Activated CD4-positive, alpha-beta T cell treated with anti-CD3 and anti-CD28 coated beads for 36 hours (primary cell): Measurements from ENCODE around the gene PODN. TPM values are rescaled to one million over a fixed set of nuclear protein-coding genes. Genes with fewer than 3 reads are reported as not detected.

Experiments used
- ATAC-seq: fragments of 200-7000 bp; cut with Tn5 transposase; one replicate; pipeline ENCODE4 v1.10.0; 2021; ENCODE audit warnings: mild to moderate bottlenecking, moderate library complexity
- CTCF ChIA-PET: fragments of 350-600 bp; sonication (Branson Sonifier 250); formaldehyde crosslinking; loops from one replicate; lab custom pipeline; 2021; ENCODE audit warnings: antibody characterized with exemption; lab: Charles Lee
- POLR2A ChIA-PET: fragments of 350-600 bp; sonication (Branson Sonifier 250); formaldehyde crosslinking; loops from one replicate; lab custom pipeline; 2021; ENCODE audit warnings: antibody characterized with exemption, inconsistent platforms; lab: Charles Lee
- DNase-seq: peaks from one replicate; pipeline ENCODE4 v3.0.0-alpha.2; 2020
- H3K27ac Mint-ChIP-seq: one replicate; pipeline ENCODE4 v1.8.0; 2021; ENCODE audit warnings: mixed read lengths
- H3K27me3 Mint-ChIP-seq: one replicate; pipeline ENCODE4 v1.8.0; 2021; ENCODE audit warnings: mixed read lengths
- H3K36me3 Mint-ChIP-seq: one replicate; pipeline ENCODE4 v1.8.0; 2021; ENCODE audit warnings: low read depth, mixed read lengths
- H3K4me1 Mint-ChIP-seq: one replicate; pipeline ENCODE4 v1.8.0; 2021; ENCODE audit warnings: mixed read lengths
- H3K4me3 Mint-ChIP-seq: one replicate; pipeline ENCODE4 v1.8.0; 2021; ENCODE audit warnings: mild to moderate bottlenecking, moderate library complexity, mixed read lengths
- H3K9me3 Mint-ChIP-seq: one replicate; pipeline ENCODE4 v1.8.0; 2021; ENCODE audit warnings: low read depth, mixed read lengths
- intact Hi-C, 2 experiments: fragments of 100-400 bp; cut with DNase I in 1 of 2; cut with micrococcal nuclease in 1 of 2; formaldehyde crosslinking; loops; one replicate each; pipeline versions ENCODE4 v1.14.2 to v1.15.1; 2022 to 2024; cut with DNase I, micrococcal nuclease
- total RNA-seq, 2 experiments: library from RNA; stranded (reverse); gene quantifications; one replicate each; pipeline ENCODE4 v1.2.3, GENCODE V29; 2021

The PODN gene
- total RNA-seq, 2 experiments from 2014 or later: not detected

- intact Hi-C loops: no loop called here
- DNase-seq (no peak), ATAC-seq (no peak)
- H3K36me3 Mint-ChIP-seq: no peaks in the 10 kb centered on the region
- H3K4me3 Mint-ChIP-seq: no peak overlapping the region
- H3K27ac Mint-ChIP-seq: no peak overlapping the region
- ChIA-PET CTCF (interaction anchor here (1.0 kb wide), 1 partner anchor 70 kb away, joined by 3 read pairs; no protein-coding TSS in a partner anchor), POLR2A (no interaction called here)
- peaks cover 2% of the 10 kb centered on the region for H3K9me3 Mint-ChIP-seq
- peaks cover 2% of the 10 kb centered on the region for H3K27me3 Mint-ChIP-seq
- peaks cover 29% of the 10 kb centered on the region for H3K4me1 Mint-ChIP-seq
Measured at GRCh38 chr1:53111693-53112092, 49.7 kb downstream of the PODN start.

- intact Hi-C loops: no loop called here
- Mint-ChIP-seq H3K36me3 (no peaks in the 10 kb centered on the region), H3K4me3 (no peak overlapping the region), H3K4me1 (peaks cover 26% of the 10 kb centered on the region), H3K27me3 (peaks cover 2% of the 10 kb centered on the region), H3K9me3 (peaks cover 2% of the 10 kb centered on the region), H3K27ac (no peak overlapping the region)
- CTCF ChIA-PET: interaction anchor here (1.0 kb wide), 1 partner anchor 70 kb away, joined by 3 read pairs; no protein-coding TSS in a partner anchor
- ATAC-seq: no peak
- DNase-seq: no peak
- POLR2A ChIA-PET: no interaction called here
Measured at GRCh38 chr1:53112271-53112774, 50.3 kb downstream of the PODN start.

GRCh38 chr1:53112861-53113260 lies 50.8 kb downstream of the PODN start:
- peaks cover 2% of the 10 kb centered on the region for H3K27me3 Mint-ChIP-seq
- H3K27ac Mint-ChIP-seq: no peak overlapping the region
- H3K4me1 Mint-ChIP-seq: peaks cover 21% of the 10 kb centered on the region
- intact Hi-C loops: no loop called here
- peaks cover 2% of the 10 kb centered on the region for H3K9me3 Mint-ChIP-seq
- ChIA-PET CTCF (no interaction called here), POLR2A (no interaction called here)
- no peak overlapping the region for H3K4me3 Mint-ChIP-seq
- DNase-seq: no peak
- ATAC-seq: no peak
- no peaks in the 10 kb centered on the region for H3K36me3 Mint-ChIP-seq

- ChIA-PET POLR2A (no interaction called here), CTCF (no interaction called here)
- Mint-ChIP-seq H3K4me1 (peaks cover 16% of the 10 kb centered on the region), H3K36me3 (no peaks in the 10 kb centered on the region), H3K9me3 (peaks cover 2% of the 10 kb centered on the region), H3K27ac (no peak overlapping the region), H3K4me3 (no peak overlapping the region), H3K27me3 (peaks cover 2% of the 10 kb centered on the region)
- no peak for DNase-seq
- intact Hi-C loops: no loop called here
- ATAC-seq: no peak
Measured at GRCh38 chr1:53114090-53114489, 52.1 kb downstream of the PODN start.

- no peak for ATAC-seq
- ChIA-PET CTCF (no interaction called here), POLR2A (no interaction called here)
Measured at GRCh38 chr1:53114581-53115400, 52.8 kb downstream of the PODN start.

DNA sequence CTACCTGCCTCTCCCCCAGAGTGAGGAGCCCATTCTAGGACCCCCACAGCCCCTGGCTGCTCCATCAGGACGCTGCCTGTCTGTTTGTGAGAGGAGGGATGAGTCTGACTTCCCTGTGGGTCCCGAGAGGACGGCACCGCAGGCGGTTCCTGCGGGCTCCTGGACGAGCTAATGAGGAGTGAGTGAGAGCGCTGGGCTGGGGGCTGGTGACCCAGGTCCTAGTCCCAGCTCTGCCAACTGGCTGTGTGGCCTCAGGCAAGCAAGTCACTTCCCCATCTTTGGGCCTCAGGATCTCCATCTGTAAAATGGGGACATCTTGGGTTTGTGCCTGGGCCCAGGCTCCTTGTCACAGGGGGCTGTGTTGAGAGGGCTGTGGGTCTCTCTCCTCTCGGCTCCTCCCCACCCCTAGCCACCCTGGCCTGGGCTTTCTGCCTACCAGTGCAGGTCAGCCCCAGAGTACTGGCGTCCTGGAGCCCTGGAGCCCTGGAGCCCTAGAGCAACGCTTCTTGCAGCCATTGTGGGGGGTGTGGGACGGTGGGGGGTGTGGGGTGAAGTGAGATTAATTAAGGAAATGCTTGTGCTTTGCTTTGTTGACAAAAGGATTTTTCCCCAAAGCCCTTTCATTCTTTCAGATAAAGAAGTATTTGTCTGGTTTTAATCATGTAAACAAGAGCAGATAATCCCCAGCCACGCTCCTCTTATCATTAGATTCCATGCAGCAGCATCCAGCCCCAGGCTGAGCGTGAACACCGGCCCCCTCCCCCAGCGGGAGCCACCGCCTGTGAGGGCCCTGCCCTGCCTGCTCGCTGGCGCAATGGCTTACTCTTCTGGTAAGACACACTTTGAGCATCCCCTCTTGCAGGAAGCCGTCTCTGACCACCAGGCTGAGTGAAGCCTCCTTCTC lies 53.6 kb downstream of the PODN start:
- DNase-seq (no peak), ATAC-seq (no peak)
- Mint-ChIP-seq H3K27me3 (no peaks in the 10 kb centered on the region), H3K4me1 (peaks cover 9% of the 10 kb centered on the region), H3K4me3 (no peak overlapping the region), H3K9me3 (peaks cover 2% of the 10 kb centered on the region), H3K27ac (no peak overlapping the region), H3K36me3 (no peaks in the 10 kb centered on the region)
- intact Hi-C loops: no loop called here
- POLR2A ChIA-PET: no interaction called here
- CTCF ChIA-PET: no interaction called here

More at GRCh38 chr1:53114581-53115400, 52.8 kb downstream of the PODN start:
- Mint-ChIP-seq H3K9me3 (peaks cover 2% of the 10 kb centered on the region), H3K4me3 (no peak overlapping the region), H3K4me1 (peaks cover 15% of the 10 kb centered on the region), H3K27ac (no peak overlapping the region), H3K27me3 (peaks cover under 1% of the 10 kb centered on the region), H3K36me3 (no peaks in the 10 kb centered on the region)
- DNase-seq: no peak
- intact Hi-C loops: no loop called here

DNA sequence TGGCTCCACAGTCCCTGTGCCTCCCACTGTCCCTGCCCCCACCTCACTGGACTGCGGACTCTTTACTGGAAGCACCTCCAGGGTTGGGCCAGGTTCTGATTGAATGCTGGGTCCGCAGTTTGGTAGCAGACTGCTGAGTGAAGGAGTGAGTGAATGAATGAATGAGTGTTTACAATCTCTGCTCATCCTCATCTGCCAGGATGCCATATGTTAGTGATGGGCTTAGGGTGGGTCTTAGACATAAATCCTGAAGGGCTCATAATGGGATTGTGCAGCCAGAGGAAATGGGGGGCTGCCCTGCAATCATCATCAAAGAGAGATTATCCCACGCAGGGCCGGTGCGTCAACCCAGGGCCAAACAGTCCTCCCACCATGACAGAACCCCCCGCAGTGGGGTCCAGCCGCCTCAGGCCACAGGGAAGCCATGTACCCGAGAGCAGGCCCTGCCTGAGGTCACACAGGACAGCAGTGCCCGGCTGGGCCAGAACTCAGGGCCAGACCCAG lies 54.3 kb downstream of the PODN start:
- H3K27ac Mint-ChIP-seq: no peak overlapping the region
- CTCF ChIA-PET: no interaction called here
- no peak for DNase-seq

DNA sequence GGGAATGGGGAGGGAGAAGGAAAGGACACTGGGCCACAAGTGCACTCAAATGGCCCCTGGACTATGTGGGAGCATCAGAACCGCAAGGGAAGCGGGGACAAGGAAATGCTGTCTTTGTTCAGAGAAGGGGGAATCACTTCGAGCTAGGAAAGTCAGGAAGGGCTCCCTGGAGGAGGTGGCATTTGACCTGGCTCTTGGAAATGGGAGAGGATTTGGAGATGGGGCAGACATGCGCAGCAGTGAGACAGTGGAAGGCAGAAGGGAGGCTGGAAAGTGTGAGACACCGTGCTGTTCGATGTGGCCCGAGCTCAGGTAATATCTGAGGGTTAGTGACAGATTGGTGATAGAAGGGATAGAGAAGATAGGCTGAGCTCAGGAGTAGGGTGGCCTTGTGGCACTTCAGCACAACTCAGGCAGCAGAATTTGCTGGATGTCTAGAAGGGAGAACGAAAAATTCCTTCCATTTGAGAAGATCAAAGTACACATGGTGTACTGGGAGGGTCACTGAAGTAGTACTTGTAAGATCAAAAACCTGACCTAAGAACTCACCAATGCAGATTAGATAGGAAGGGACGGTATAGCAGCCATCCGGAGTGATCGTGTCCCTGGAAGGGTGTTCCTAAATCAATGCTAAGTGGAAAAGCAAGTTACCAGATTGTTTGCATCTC lies 55.1 kb downstream of the PODN start:
- ATAC-seq (no peak), DNase-seq (no peak)
- Mint-ChIP-seq H3K27ac (no peak overlapping the region), H3K4me1 (peaks cover 3% of the 10 kb centered on the region), H3K27me3 (no peaks in the 10 kb centered on the region), H3K9me3 (peaks cover 2% of the 10 kb centered on the region), H3K36me3 (no peaks in the 10 kb centered on the region), H3K4me3 (no peak overlapping the region)
- intact Hi-C loops: no loop called here
- ChIA-PET POLR2A (no interaction called here), CTCF (no interaction called here)

More for the DNA sequence above, 54.3 kb downstream of the PODN start:
- Mint-ChIP-seq H3K27me3 (no peaks in the 10 kb centered on the region), H3K4me1 (peaks cover 4% of the 10 kb centered on the region), H3K4me3 (no peak overlapping the region), H3K36me3 (no peaks in the 10 kb centered on the region), H3K9me3 (peaks cover 2% of the 10 kb centered on the region)
- ATAC-seq: no peak
- POLR2A ChIA-PET: no interaction called here
- intact Hi-C loops: no loop called here

DNA sequence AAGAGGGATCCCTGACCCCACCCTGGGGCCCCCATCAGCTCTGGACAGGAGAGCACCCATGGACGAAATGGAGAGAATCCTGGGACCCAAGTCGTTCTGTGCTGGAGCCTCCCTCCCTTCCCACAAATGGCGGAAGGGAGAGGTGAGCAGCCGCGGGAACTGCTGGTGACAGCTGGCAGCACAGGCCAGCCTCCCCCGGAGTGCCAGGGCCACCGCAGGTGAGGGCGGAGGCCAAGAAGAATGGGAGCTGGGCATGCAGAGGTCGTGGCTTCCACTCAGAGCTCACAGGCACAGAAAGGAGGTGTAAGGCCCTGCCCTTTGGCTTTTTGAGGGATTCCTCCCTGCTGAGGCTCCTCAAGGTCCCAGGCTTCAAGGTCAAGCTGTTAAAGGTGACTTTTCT lies 55.8 kb downstream of the PODN start:
- no peak for ATAC-seq
- H3K36me3 Mint-ChIP-seq: no peaks in the 10 kb centered on the region
- intact Hi-C loops: no loop called here
- H3K4me3 Mint-ChIP-seq: no peak overlapping the region
- no peaks in the 10 kb centered on the region for H3K9me3 Mint-ChIP-seq
- no peak for DNase-seq
- peaks cover 3% of the 10 kb centered on the region for H3K4me1 Mint-ChIP-seq
- CTCF ChIA-PET: interaction anchor here (0.8 kb wide), 1 partner anchor 787 kb away, joined by 3 read pairs; no protein-coding TSS in a partner anchor
- POLR2A ChIA-PET: no interaction called here
- H3K27ac Mint-ChIP-seq: no peak overlapping the region
- no peaks in the 10 kb centered on the region for H3K27me3 Mint-ChIP-seq

DNA sequence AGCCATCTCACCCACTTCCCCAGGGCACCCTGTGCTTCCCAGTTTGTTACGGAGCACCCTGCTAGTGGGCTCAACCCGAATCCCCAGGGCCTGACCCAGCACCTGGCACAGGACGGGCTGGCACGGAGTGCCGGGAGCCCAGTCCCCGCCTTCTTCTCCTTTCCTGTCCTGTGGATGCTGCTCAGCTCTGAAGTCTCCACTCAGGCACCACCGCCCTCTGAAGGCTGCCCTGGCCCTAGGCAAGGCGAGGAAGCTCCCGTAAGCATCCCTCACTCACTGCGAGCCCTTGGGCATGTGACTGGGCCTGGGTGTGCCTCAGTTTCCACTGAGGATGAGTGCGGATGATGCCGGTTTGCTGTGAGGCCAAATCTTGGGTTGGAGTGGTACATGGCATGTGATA lies 58.6 kb downstream of the PODN start:
- no peaks in the 10 kb centered on the region for H3K27me3 Mint-ChIP-seq
- no peak for ATAC-seq

More for the DNA sequence above, 58.6 kb downstream of the PODN start:
- intact Hi-C loops: no loop called here
- Mint-ChIP-seq H3K9me3 (no peaks in the 10 kb centered on the region), H3K36me3 (no peaks in the 10 kb centered on the region), H3K27ac (no peak overlapping the region), H3K4me3 (no peak overlapping the region), H3K4me1 (peaks cover 3% of the 10 kb centered on the region)
- no peak for DNase-seq
- POLR2A ChIA-PET: no interaction called here
- CTCF ChIA-PET: no interaction called here
